Pons (tissue), 1 donor: ENCODE data around the gene CLCN1.

Experiments used
- DNase-seq: peaks from one replicate; pipeline ENCODE4 v3.0.0-alpha.2; 2016; ENCODE audit warnings: low spot score

The CLCN1 gene

DNA sequence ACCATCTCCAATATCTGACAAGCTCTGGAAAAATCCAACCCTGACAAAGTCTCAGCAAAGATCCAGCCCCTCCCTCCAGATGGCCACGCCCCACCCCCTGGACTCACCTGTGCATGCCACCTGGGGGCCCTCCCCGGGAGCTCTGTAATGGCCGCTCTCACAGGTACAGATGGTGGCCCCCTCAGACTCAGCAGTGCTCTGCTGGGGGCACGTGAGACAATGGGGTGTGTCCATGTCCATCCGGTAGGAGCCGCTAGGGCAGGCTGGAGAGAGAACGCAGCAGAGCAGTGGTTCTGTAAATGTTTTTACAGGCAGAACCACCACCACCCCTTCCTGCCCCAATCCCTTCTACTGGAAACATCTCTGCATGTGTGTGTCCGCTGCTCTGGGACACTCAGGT, 83.2 kb downstream of the CLCN1 start:
- DNase-seq = no peak

DNA sequence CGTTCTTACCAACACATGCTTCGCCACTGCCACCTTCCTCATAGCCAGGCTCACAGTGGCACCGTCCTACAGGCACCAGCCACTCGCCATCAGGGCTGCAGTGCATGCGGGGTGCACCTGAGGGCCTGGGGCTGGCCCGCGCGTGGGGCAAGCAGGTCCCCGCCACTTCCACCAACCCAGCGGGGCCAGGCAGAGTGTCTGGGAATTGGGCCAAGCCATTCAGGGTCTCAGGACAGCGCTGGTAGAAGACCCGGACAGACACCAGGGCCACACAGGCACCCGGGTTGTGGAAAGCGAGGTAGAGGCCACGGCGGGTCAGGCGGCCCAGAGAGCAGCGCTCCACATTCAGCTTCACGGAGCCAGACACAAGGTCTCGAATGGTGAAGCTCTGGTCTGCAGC, 83.7 kb downstream of the CLCN1 start:
- DNase-seq = no peak

DNA sequence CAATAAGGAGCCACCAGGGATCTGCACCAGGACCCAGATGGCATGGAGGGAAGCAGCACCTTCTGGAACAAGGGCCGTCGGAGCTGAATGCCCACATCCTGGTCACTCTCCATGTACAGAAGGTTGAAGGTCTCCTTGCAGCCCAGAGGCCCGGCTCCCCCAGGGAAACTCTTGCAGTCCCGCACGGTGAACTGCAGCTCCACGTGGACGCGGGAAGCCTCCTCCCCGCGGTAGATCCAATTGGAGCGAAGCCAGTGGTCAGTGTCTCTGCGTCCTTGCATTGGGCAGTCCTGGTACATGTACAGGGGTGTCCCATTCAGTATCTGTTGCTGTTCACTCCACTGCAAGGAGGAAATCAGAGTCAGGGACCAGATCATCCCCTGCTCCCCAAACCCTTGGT, 85.4 kb downstream of the CLCN1 start:
- DNase-seq = no peak
